ENCODE data around the gene PDF. TPM values are rescaled to one million over a fixed set of nuclear protein-coding genes. Genes with fewer than 3 reads are reported as not detected.

Gene PDF, protein sequence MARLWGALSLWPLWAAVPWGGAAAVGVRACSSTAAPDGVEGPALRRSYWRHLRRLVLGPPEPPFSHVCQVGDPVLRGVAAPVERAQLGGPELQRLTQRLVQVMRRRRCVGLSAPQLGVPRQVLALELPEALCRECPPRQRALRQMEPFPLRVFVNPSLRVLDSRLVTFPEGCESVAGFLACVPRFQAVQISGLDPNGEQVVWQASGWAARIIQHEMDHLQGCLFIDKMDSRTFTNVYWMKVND
- 21.4 to 45.1 TPM (median 41.4 TPM) in 5 replicates for total RNA-seq (2022; extraction: Qiagen RNA extraction)

GRCh38 chr16:69330286-69331109 lies at the start of gene PDF:
Gene PDF (minus strand): TSS chr16:69330588. CDS start chr16:69330570, 18 bp downstream.

GRCh38 chr16:69351309-69352027 lies 21.1 kb upstream of the PDF start, which contains the start of gene TMED6:
Gene TMED6 (minus strand): TSS chr16:69351786. CDS start chr16:69351753, 33 bp downstream.

GRCh38 chr16:69339289-69340094 lies 9.1 kb upstream of the PDF start, which contains the start of the genes COG8 and NIP7:
Gene COG8 (minus strand): TSS chr16:69339564. CDS start chr16:69339552, 12 bp downstream.
Gene NIP7 (plus strand): TSS chr16:69339772. CDS start chr16:69339830, 58 bp downstream.

GRCh38 chr16:69310653-69311532 lies 19.5 kb downstream of the PDF start, which contains the start of gene VPS4A:
Gene VPS4A (plus strand): TSS chr16:69311350. CDS start chr16:69311512, 162 bp downstream.

Other genes starting within 250 kb of the PDF start
- 38.2 to 50.1 TPM (median 42.7 TPM) in 5 replicates for gene HAS3, start 224.9 kb downstream of the PDF start, total RNA-seq (2022; extraction: Qiagen RNA extraction)
- gene CHTF8, start 198.0 kb downstream of the PDF start, total RNA-seq (2022; extraction: Qiagen RNA extraction), result 109 to 127 TPM (median 123 TPM) in 5 replicates
- 77.7 to 86.3 TPM (median 81.4 TPM) in 5 replicates for gene UTP4, start 197.9 kb downstream of the PDF start, total RNA-seq (2022; extraction: Qiagen RNA extraction)
- 5.6 to 8.3 TPM (median 6.4 TPM) in 5 replicates for gene SNTB2, start 143.4 kb downstream of the PDF start, total RNA-seq (2022; extraction: Qiagen RNA extraction)
- 30.8 to 32.5 TPM (median 31.7 TPM) in 5 replicates for gene VPS4A, start 19.2 kb downstream of the PDF start, total RNA-seq (2022; extraction: Qiagen RNA extraction)
- gene COG8, start 9.0 kb upstream of the PDF start, total RNA-seq (2022; extraction: Qiagen RNA extraction), result 20.9 to 29.0 TPM (median 26.7 TPM) in 5 replicates
- 49.1 to 68.5 TPM (median 50.5 TPM) in 5 replicates for gene NIP7, start 9.2 kb upstream of the PDF start, total RNA-seq (2022; extraction: Qiagen RNA extraction)
- gene TMED6, start 21.2 kb upstream of the PDF start, total RNA-seq (2022; extraction: Qiagen RNA extraction), result 0.07 TPM in 1 of 5 replicates, not detected in the others
- gene TERF2, start 55.4 kb upstream of the PDF start, total RNA-seq (2022; extraction: Qiagen RNA extraction), result 20.9 to 27.1 TPM (median 21.7 TPM) in 5 replicates
- gene CYB5B, start 94.0 kb upstream of the PDF start, total RNA-seq (2022; extraction: Qiagen RNA extraction), result 181 to 220 TPM (median 192 TPM) in 5 replicates
- 3.1 to 5.7 TPM (median 5.1 TPM) in 5 replicates for gene NFAT5, start 235.4 kb upstream of the PDF start, total RNA-seq (2022; extraction: Qiagen RNA extraction)

Measured in A549 treated with AZD2906 at 1 μM for 4 hours (cell line).